ENCODE measurements around the gene GRIP1. TPM values are rescaled to one million over a fixed set of nuclear protein-coding genes. Genes with fewer than 3 reads are reported as not detected.

GRIP1 gene
- total and polyA plus RNA-seq, 2 of the 4 experiments (the other 2 are of a cell fraction) = under 0.01 to 0.07 TPM

GRCh38 chr12:66617991-66618390 lies 60.9 kb downstream of the GRIP1 start:
- in situ Hi-C loops (cut with MboI; ENCODE audit: low sequenced_read_pairs) (no loop called here), intact Hi-C loops (cut with micrococcal nuclease) (no loop called here), dilution Hi-C loops (cut with HindIII; ENCODE audit: low sequenced_read_pairs, unreplicated experiment) (no loop called here)
- no TSS peak for BruUV-seq (replicated peaks)
- TF ChIP-seq MAZ (IDR thresholded peaks at IDR 0.05; ENCODE audit: borderline replicate concordance, low read depth, low read length) (no peak), NFE2L2 (IDR thresholded peaks at IDR 0.05; ENCODE audit: low read depth, low read length) (no peak), ELK1 (IDR thresholded peaks at IDR 0.05; ENCODE audit: borderline replicate concordance, low read depth, low read length) (no peak), MAFK (IDR thresholded peaks at IDR 0.05; ENCODE audit: low read depth, low read length) (no peak), CEBPB (IDR thresholded peaks at IDR 0.05; ENCODE audit: low read depth, low read length) (no peak), MXI1 (IDR thresholded peaks at IDR 0.05; ENCODE audit: borderline replicate concordance, low read depth, low read length) (no peak), FOS (IDR thresholded peaks at IDR 0.05; ENCODE audit: low read depth, low read length) (no peak), SMC3 (IDR thresholded peaks at IDR 0.05; ENCODE audit: low read depth, low read length) (no peak), BHLHE40 (IDR thresholded peaks at IDR 0.05; ENCODE audit: low read depth, low read length) (no peak), POLR2A (IDR thresholded peaks at IDR 0.05; ENCODE audit: low read depth, low read length) (no peak), RFX5 (IDR thresholded peaks at IDR 0.05; ENCODE audit: low read depth, low read length) (no peak), RCOR1 (IDR thresholded peaks at IDR 0.05; ENCODE audit: insufficient replicate concordance, low read length) (no peak), USF2 (IDR thresholded peaks at IDR 0.05; ENCODE audit: low read depth, low read length) (no peak), CTCF (conservative IDR thresholded peaks at IDR 0.05; ENCODE audit: low read depth, low read length) (no peak), RAD21 (IDR thresholded peaks at IDR 0.05; ENCODE audit: low read length) (no peak), CHD1 (IDR thresholded peaks at IDR 0.05; ENCODE audit: low read depth, low read length) (no peak)
- Histone ChIP-seq H4K91ac (ENCODE audit: insufficient read depth, low read depth, low read length) (no peak overlapping the region), H2AFZ (replicated peaks; ENCODE audit: low read length, poor library complexity) (no peak overlapping the region), H3K9me3 (ENCODE audit: control insufficient read depth, insufficient read depth, low read length) (no peaks in the 10 kb centered on the region), H2BK5ac (ENCODE audit: low read depth, low read length, poor library complexity, severe bottlenecking) (no peak overlapping the region), H2AK5ac (ENCODE audit: low read depth, low read length) (no peak overlapping the region), H3K14ac (replicated peaks; ENCODE audit: low read depth, low read length) (no peak overlapping the region), H3K27me3 (ENCODE audit: control insufficient read depth, insufficient read depth, low read length) (no peaks in the 10 kb centered on the region), H4K8ac (ENCODE audit: low read depth in 2 of 2, low read length in 2 of 2) (no peak overlapping the region), H3K23ac (ENCODE audit: low read depth, low read length) (no peak overlapping the region), H3K4ac (ENCODE audit: low read depth, low read length) (no peak overlapping the region), H4K5ac (ENCODE audit: low read depth, low read length) (no peak overlapping the region), H3K27ac (ENCODE audit: insufficient read depth, low read length) (no peak overlapping the region), H3K56ac (ENCODE audit: extremely low read depth, insufficient read depth, low read length) (no peak overlapping the region), H2BK120ac (ENCODE audit: low read depth, low read length) (no peak overlapping the region), H3K36me3 (ENCODE audit: control insufficient read depth, insufficient read depth, low read length) (no peaks in the 10 kb centered on the region), H3K9ac (ENCODE audit: low read depth, low read length) (no peak overlapping the region), H3K79me1 (ENCODE audit: low read depth in 1 of 2, low read length in 2 of 2) (no peaks in the 10 kb centered on the region), H3K4me3 (ENCODE audit: insufficient read depth, low read depth, low read length) (no peak overlapping the region), H2BK15ac (ENCODE audit: low read depth, low read length) (no peak overlapping the region), H3K9me1 (ENCODE audit: insufficient read depth, low read length) (no peaks in the 10 kb centered on the region), H2BK20ac (ENCODE audit: low read depth, low read length) (no peak overlapping the region), H3K4me1 (ENCODE audit: control insufficient read depth, insufficient read depth, low read length) (no peaks in the 10 kb centered on the region), H3K18ac (ENCODE audit: low read depth, low read length) (no peak overlapping the region), H2AK9ac (replicated peaks; ENCODE audit: low read depth, low read length, poor library complexity) (no peak overlapping the region), H4K20me1 (ENCODE audit: insufficient read depth, low read length) (no peaks in the 10 kb centered on the region), H3K4me2 (ENCODE audit: low read depth, low read length) (no peak overlapping the region)
- ATAC-seq (ENCODE audit: low read depth) (no peak), DNase-seq (no peak)
- ChIA-PET POLR2A (ENCODE audit: unreplicated experiment) (no interaction called here), CTCF (no interaction called here)
- WGBS, 2 experiments (ENCODE audit: extremely low coverage in 2 of 2, insufficient read length in 1 of 2) = no CpG with 5 or more reads among the region's 3 CpGs
